ENCODE measurements around the gene FNDC11. TPM values are rescaled to one million over a fixed set of nuclear protein-coding genes. Genes with fewer than 3 reads are reported as not detected.
A peak's percentile ranks its signal among the peaks of the same experiment; 100 is the strongest.

Gene FNDC11
- total RNA-seq, 1 experiment from 2014 or later, result not detected

- H3K27ac Mint-ChIP-seq (ENCODE audit: unreplicated experiment), result no peak overlapping the region
- H3K36me3 Mint-ChIP-seq (ENCODE audit: insufficient read depth, unreplicated experiment), result peaks cover 35% of the 10 kb centered on the region
- no peak for TF ChIP-seq CTCF (IDR thresholded peaks at IDR 0.05; ENCODE audit: unreplicated experiment)
- H3K27me3 Mint-ChIP-seq (ENCODE audit: unreplicated experiment), result peaks cover 8% of the 10 kb centered on the region
- DNase-seq, result no peak
- H3K4me3 Mint-ChIP-seq (ENCODE audit: low read depth, unreplicated experiment), result no peak overlapping the region
- CTCF ChIA-PET, result interaction anchor here (1.2 kb wide), 1 partner anchor 13 kb away, joined by 5 read pairs; no protein-coding TSS in a partner anchor
- intact Hi-C loops (cut with micrococcal nuclease; ENCODE audit: unreplicated experiment), result no loop called here
- no peaks in the 10 kb centered on the region for H3K4me1 Mint-ChIP-seq (ENCODE audit: low read depth, unreplicated experiment)
- no peaks in the 10 kb centered on the region for H3K9me3 Mint-ChIP-seq (ENCODE audit: low read depth, unreplicated experiment)
- no TSS peak for BruUV-seq (replicated peaks)
These were observed 2.9 kb upstream of the FNDC11 start for GRCh38 chr20:63551068-63551467.

DNA sequence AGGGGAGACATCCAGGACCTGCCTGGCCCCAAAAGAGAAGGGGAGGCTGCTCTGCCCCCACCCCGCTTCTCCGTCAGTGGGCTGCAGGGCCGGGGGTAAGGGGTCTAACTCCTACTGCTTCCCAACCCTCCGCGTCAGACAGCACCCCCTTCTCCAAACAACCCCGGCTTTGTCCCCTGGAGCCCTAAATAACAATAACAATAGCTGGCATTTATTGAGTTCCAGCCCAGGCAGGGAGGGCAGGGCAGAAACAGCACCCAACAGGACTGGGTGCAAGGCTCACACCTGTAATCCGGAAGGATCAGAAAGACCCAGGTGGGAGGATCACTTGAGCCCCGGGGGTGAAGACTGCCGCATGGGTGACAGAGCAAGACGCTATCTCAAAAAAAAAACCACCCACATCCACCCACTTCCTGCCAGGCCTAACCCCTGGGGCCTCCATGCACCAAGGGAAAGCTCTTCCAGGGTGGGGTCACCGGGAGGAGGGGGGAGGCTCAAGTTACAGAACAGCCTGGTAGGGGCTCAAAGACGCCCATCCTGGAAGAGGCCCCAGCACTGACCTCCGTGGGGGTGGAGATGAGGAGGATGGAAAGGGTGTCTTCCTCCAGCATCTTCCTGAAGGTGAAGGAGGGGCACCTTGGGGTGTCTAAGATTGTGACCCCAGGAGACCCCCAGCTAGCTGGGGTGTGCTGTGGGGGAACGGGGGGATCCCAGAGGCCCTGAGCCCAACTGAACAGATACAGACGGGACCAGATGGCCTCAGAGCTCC is 1.3 kb upstream of the FNDC11 start:
- no TSS peak for BruUV-seq (replicated peaks)
- CTCF ChIA-PET, result no interaction called here
- peaks cover 8% of the 10 kb centered on the region for H3K27me3 Mint-ChIP-seq (ENCODE audit: unreplicated experiment)
- H3K36me3 Mint-ChIP-seq (ENCODE audit: insufficient read depth, unreplicated experiment), result peaks cover 40% of the 10 kb centered on the region
- no peaks in the 10 kb centered on the region for H3K4me1 Mint-ChIP-seq (ENCODE audit: low read depth, unreplicated experiment)
- H3K4me3 Mint-ChIP-seq (ENCODE audit: low read depth, unreplicated experiment), result peak overlapping the region; percentile 46
- H3K9me3 Mint-ChIP-seq (ENCODE audit: low read depth, unreplicated experiment), result no peaks in the 10 kb centered on the region
- peak overlapping the region; percentile 44 for H3K27ac Mint-ChIP-seq (ENCODE audit: unreplicated experiment)
- no peak for DNase-seq
- intact Hi-C loops (cut with micrococcal nuclease; ENCODE audit: unreplicated experiment), result no loop called here
- TF ChIP-seq CTCF (IDR thresholded peaks at IDR 0.05; ENCODE audit: unreplicated experiment), result no peak

DNA sequence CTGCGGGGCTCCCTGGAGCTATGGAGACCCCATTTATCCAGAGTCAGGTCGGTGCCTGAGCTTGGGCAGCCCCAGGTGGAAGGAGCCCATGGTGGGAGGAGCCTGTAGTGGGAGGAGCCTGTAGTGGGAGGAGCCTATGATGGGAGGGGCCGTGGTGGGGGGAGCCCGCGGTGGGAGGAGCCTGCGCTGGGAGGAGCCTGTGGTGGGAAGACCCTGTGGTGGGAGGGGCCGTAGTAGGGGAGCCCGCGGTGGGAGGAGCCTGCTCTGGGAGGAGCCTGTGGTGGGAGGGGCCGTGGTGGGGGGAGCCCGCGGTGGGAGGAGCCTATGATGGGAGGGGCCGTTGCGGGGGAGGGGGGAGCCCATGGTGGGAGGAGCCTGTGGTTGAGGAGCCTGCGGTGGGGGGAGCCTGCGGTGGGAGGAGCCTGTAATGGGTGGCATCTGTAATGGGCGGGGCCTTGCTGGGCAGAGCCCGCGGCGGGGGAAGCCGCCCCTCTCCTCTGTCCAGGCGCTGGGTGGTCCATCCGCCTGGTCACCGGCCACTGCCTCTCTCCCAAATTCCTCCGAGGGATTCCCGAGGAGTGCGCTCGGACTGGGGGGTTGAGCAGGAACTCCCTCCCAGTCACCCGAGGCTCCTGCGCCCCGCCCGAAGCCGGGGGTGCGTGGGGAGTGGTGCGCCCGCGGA is 567 bp upstream of the FNDC11 start:
- Mint-ChIP-seq H3K27ac (ENCODE audit: unreplicated experiment) (peak overlapping the region; percentile 44), H3K36me3 (ENCODE audit: insufficient read depth, unreplicated experiment) (peaks cover 45% of the 10 kb centered on the region), H3K27me3 (ENCODE audit: unreplicated experiment) (peaks cover 8% of the 10 kb centered on the region), H3K9me3 (ENCODE audit: low read depth, unreplicated experiment) (no peaks in the 10 kb centered on the region), H3K4me1 (ENCODE audit: low read depth, unreplicated experiment) (no peaks in the 10 kb centered on the region), H3K4me3 (ENCODE audit: low read depth, unreplicated experiment) (peak overlapping the region; percentile 46)
- DNase-seq, result peak; percentile 81
- intact Hi-C loops (cut with micrococcal nuclease; ENCODE audit: unreplicated experiment), result no loop called here
- no peak for TF ChIP-seq CTCF (IDR thresholded peaks at IDR 0.05; ENCODE audit: unreplicated experiment)
- no TSS peak for BruUV-seq (replicated peaks)
- CTCF ChIA-PET, result no interaction called here

- Mint-ChIP-seq H3K4me3 (ENCODE audit: low read depth, unreplicated experiment) (no peak overlapping the region), H3K9me3 (ENCODE audit: low read depth, unreplicated experiment) (no peaks in the 10 kb centered on the region), H3K36me3 (ENCODE audit: insufficient read depth, unreplicated experiment) (peaks cover 55% of the 10 kb centered on the region), H3K27me3 (ENCODE audit: unreplicated experiment) (peaks cover 8% of the 10 kb centered on the region), H3K4me1 (ENCODE audit: low read depth, unreplicated experiment) (no peaks in the 10 kb centered on the region), H3K27ac (ENCODE audit: unreplicated experiment) (no peak overlapping the region)
- no peak for TF ChIP-seq CTCF (IDR thresholded peaks at IDR 0.05; ENCODE audit: unreplicated experiment)
- CTCF ChIA-PET, result no interaction called here
- DNase-seq, result no peak
- BruUV-seq (replicated peaks), result no TSS peak
- intact Hi-C loops (cut with micrococcal nuclease; ENCODE audit: unreplicated experiment), result no loop called here
These were observed 661 bp downstream of the FNDC11 start for GRCh38 chr20:63554361-63555278.

All from Calu3 (cell line).